Right renal cortex interstitium (tissue), 3 donors: ENCODE measurements around the gene CCDC12. TPM values are rescaled to one million over a fixed set of nuclear protein-coding genes. Genes with fewer than 3 reads are reported as not detected.

ENCODE experiments used
- DNase-seq, 3 donors: peaks; one replicate each; pipeline ENCODE4 v3.0.0-alpha.2; 2013; ENCODE audit warnings: low read depth in 3 of 3, low spot score in 2 of 3
- polyA plus RNA-seq, 3 donors: library from polyadenylated mRNA; unstranded; fragments of 120-200 nt; gene quantifications; one replicate each; pipeline ENCODE4 v1.2.1, GENCODE V29; 2013; ENCODE audit not compliant: insufficient read length in 3 of 3

CCDC12 gene
- polyA plus RNA-seq, 3 donors, result 48.4 to 56.9 (median 55.7) TPM

DNA sequence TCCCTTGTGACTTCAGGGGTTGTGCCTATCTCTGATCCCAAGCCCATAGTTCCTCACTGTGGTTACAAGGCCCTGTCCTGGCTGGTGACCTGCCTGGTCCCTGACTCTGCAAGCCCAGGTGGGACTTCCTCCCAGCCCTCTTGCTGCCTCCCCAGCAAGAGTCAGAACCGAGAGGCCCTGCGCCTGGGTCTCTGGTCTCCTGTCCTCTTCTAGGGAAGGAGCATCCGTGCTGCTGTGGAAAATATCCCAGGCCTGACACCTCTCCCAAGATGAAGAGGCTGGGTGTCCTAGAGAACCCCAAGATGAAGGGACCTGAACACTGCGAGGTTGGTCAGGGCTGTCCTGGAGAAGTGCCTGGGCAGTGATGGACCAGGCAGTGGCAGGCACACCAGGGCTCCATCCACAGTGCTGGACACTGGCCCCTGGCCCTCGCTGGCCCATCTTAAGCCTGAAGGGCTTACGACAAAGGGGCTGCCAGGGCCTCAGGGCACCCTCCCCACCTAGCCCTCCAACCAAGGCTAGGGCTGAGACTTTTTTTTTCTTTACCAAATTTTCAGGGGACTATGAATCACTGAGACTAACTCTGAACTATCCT lies 66.3 kb downstream of the CCDC12 start:
- DNase-seq, result no peak

DNA sequence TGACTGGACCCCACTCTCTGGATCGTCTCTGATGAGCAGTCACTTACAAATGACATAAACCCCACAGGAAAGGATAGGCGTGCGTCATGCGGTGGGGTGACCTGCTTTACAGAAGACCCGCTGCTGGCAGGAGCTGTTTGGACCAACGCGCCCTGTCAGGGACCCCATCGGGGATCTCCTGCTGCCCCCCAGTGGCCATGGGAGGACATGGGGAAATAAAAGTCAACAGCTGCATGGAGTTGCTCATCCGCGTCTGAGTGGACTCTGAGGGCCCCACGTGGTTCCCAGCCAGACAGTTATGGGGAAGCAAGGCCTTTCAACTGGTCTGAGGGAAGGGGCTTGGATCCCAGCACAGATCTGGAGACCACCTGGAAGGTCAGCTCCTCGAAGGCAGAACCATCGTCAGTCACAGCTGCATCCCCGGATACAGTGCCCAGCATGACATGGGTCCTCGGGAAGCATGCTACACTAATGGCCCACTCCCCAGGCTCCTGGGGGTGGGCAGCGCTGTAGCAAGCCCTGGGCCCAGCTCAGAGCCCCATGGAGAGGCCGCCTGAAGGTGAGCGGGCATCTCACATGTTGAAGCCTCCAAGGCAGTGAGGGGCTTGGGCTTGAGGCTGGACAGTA lies 66.9 kb downstream of the CCDC12 start:
- DNase-seq, result peak; percentile 67 to 80 (median 73)

DNA sequence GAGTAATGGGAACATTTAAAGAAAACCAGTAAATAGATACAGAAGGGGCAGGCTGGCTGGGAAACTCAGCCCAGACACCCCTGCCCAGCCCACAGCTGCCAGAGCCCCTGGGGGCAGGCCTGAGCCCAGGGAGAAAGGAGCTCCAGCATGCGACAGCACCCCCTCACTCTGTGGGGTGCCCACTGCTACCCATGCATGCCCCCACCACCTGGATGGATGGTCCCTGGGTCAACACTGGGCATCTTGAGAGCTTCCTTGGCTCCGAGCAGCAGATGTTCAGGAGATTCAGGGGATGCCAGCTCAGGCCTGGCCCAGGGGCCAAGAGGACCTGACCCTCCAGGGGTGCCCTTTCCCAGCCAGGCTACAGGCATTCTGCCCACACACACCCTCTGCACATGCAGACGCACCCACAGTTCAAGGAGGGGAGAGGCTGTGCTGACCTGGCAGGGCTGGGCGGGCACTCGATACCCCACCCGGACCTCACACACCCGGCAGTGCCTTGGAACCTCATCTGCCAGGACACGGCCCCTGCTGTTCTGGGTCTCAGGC lies 67.5 kb downstream of the CCDC12 start:
- DNase-seq, result no peak

DNA sequence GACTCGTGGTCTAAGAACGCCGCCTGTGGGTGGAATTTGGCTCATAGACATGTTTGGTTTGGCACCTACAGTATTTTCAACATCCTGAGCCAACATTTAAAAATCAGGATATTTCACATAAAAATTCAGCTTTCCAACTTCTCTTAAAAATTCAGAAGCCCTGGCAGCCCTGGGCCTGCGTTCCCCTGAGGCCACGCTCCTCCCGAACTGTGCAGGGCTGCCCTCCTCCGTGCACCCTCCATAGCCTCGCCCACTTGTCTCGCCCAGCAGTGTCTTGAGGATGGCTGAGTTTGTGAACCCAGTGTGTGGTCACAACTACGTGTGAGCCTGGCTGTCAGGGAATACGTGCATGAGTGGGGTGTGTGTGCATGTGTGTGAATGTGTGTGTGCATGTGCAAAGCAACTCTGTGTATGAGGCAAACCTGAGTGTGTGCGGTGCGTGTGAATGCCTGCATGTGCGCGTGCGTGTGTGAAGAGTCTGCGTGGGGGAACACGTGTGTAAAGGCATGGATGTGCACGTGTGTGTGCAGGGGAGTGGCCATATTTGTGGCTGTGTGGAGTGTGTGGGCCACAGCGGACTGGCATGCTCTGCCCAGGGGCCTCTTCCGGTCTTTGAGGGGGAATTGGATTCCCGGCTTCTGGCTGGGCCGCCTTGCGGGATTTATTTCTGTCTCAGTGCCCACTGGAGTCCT lies 68.1 kb downstream of the CCDC12 start:
- DNase-seq, result no peak

DNA sequence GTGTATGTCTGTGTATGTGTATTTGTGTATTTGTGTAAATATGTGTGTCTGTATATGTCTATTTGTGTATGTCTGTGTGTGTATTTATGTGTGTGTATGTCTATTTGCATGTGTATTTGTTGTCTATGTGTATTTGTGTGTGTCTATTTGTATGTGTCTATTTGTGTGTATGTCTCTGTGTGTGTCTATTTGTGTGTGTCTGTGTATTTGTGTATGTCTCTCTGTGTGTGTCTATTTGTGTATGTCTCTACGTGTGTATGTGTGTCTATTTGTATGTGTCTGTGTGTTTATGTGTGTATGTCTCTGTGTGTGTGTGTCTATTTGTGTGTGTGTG lies 68.6 kb downstream of the CCDC12 start:
- no peak for DNase-seq

DNA sequence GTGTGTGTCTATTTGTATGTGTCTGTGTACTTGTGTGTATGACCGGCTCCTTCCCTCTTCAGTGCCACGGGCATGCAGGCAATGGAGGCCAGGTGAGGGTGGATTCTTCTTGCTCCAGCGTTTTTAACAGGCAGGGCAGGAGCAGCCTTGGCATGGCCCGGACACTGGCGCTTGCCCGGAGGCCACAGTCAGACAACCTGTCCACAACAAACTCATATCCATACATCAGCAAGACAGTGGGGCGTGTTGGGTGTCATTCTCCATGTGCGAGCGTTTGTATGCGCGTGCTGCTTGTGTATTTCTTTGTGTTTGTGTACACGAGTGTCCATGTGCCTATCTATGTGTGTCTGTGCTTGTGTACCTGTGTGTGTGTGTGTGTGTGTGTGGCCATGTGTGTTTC lies 69.3 kb downstream of the CCDC12 start:
- DNase-seq, result no peak

DNA sequence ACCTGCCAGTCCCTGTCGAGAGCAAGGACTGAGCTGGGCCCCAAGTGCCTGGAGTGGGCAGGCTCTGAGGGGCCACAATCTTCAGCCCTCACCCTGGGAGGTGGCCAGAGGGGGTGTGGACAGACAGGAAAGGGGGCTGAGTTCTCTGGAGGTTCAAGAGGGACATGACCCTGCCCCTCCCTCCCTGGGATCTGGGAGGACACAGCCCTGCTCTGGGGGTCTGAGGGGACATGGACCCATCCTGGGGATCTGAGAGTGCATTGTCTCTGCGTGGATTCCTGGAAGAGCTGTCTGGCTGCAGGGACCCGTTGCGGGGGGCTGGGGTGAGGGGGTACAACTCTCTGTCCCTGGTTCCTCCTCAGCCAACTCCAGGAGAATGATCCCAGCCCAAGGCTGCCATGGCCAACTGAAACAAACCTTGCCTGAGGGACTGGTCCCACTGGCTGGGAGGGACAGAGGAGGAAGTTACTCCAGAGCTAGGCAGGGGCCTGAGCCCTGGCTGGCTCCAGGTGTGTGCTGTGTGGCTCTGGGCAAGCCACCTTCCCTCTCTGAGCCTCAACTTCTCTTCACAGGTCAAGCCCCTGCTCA lies 70.0 kb downstream of the CCDC12 start:
- DNase-seq, result no peak

DNA sequence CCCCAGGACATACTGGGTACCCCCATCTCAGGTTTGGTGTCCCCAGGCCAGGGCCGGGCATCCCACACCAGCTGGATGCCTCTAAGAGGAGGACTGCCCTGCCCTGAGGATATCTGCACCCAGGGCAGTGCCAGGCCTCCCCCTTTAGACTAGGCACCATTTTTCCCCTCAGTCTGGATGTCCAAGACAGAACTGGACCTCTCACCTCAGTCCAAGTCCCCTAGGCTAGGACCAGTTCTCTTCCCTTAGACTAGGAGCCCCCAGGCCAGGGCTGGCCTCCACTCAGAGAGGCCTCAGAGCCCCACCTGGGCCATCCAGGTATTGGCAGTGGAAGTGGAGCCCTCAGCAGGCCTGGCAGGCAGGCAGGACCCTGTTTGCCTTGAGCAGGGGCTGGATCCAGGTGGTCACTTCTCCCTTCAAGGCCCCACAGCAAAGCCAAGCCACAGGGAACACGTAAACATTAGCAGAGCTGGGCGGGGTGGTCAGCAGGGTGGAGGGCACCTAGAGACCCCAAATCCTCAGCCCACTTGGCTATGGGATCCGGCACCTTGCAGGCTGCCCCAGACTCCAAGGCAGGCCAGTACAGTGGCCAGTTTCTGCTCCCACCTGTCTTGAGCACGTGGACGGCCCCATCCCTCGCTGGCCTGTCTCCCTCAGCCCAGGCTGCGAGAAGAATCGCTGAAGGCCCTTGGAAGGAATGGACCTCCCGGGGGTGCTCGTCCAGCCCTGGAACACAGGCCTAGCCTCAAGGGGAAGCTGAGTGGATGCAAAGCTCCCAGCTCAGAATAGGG lies 70.7 kb downstream of the CCDC12 start:
- no peak for DNase-seq

DNA sequence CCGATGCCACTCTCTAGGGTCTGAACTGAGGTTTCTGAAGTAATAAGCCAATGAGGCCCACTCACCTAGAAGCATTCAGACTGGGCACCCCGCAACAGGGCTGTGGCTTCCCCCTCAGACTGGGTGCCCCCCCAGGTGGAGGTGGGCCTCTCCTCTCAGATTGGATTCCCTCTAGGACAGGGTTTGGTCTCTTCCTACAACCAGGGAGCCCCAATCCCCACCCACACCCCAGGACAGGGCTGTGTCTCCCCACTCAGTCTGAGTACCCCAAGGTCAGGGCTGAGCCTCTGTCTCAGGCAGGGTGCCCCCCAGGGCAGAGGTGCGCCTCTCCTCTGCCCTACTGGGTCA lies 71.4 kb downstream of the CCDC12 start:
- no peak for DNase-seq

DNA sequence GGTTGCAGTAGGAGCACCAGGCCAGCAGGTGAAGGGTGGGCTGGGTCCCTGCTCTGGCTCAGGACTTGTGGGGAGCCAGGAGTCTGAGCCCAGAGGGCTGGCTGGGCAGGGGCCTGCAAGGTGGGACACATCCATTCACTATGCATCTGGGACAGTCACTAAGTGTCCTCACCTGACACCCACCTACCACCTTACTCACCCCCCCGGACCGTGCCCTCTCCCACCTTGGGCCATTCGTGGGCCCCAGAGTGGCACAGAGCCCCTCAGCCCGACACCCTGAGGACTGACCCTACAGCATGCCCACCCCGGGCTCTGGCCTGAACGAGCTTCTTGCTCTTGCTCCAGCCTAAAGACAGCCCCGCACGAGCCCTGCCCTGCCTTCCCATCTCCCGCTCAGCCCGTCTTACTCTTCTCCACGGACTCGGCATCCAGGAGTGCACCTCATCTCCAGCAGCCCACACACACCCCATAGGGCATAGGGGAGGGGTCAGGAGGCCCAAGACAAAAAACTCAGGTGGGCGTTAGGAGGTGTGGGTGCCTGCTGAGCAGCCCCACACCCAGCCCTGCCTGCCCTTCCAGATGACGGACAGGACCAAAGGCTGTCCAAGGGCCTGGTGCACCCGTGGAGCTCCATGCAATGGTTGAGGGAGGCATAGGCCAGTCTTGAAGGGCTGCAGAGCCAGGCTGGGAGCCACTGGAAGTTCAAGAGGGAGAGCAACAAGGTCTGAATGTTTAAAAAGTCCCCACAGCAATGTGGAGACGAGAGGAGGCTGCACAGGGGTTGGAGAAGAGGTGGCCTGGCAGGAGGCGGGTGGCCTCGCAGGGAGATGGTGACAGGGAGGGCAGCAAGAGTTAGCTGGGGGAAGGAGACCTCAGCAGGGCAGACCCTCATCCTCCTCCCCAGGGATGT lies 72.0 kb downstream of the CCDC12 start:
- DNase-seq, result no peak

DNA sequence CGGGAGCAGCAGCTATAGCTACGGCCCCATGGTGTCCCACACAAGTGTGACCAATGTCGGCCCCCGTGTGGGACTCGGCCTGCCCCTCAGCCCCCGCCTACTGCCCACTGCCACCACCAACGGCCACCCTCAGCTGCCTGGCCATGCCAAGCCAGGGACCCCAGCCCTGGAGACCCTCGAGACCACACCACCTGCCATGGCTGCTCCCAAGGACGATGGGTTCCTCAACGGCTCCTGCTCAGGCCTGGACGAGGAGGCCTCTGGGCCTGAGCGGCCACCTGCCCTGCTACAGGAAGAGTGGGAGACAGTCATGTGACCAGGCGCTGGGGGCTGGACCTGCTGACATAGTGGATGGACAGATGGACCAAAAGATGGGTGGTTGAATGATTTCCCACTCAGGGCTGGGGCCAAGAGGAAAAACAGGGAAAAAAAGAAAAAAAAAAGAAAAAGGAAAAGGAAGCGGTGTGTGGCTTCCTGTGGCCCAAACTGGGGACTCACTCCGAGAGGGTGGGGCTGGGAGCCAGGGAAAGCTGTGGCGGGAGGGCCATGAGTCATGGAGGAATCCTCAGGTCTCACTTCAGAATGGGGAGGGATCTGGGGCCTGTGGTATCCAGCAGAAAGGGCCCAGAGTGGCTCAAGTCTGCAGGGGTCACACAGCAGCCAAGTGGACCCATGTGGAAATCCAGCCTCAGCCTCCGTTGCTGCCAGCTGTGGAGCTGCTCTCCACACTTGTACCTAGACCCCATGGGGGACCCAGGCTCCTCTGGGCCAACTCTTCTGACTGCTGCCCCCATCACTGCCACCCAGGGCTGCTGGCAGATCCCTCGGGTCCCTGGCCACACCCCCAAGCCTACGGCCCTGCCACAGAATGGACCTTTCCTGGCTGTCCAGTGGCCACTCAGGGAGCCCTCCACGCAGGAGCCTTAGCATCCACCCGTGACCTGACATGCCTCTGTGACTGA lies 72.9 kb downstream of the CCDC12 start:
- no peak for DNase-seq

DNA sequence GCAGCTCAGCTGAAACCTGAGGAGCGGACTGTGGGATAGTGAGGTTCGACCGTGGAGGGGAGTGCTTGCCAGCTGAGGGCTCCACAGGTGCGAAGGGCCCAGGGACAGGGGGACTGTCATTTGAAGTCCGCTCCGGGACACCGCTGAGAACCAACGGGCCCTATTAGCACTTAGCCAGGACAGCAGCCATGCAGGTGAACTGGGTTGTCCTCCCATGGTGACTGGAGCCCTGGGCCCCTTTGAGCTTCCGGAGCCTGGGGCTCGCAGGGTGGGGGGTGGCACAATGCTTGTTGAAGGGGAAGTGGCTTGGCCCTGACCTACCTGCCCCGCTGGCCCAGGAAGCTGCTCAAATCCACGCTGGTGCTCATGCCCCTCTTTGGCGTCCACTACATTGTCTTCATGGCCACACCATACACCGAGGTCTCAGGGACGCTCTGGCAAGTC lies 74.3 kb downstream of the CCDC12 start:
- DNase-seq, result no peak

DNA sequence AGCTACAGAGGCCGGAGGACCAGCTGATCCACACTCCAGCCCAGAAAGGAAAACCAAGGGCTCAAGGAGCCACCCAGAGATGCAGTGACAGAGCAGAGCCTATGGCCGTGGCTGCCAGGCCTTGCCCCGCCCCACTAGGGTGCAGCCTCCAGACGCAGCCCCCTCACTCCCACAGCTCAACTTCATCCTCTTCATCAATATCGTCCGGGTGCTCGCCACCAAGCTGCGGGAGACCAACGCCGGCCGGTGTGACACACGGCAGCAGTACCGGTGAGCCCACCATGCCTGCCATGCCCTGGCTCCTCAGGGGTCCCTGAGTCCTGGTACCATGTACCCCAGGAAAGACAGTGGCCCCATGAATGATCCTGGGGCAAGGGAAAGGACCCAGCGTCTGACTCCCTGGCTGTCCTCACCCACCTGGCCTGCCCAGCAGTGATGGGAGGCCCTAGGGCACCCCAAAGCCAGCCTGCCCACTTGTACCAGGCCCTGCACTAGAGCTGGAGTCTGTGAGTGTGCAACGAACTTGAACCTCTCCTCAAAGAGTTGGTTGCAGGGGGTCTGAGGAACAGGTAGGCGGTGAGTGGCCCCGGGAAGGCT lies 74.9 kb downstream of the CCDC12 start:
- no peak for DNase-seq

DNA sequence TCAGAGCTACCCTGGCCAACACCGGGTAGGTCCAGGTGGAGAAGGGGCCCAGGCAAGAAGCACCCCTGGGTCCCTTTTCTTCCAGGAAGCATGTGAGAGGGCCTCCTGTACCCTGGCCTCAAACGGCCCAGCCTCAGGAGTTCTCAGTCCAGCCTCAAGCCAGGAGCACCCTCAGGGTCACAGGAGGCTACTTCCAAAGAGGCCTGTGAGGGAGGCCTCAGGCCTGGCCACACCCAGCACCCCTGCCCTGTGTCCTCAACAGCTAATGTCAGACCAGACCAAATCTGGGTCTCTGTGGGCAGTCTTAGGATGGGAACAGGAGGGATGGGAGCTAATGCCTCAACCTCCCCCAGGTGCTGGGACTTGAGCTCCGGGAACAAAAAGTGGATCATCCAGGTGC lies 75.5 kb downstream of the CCDC12 start:
- no peak for DNase-seq

DNA sequence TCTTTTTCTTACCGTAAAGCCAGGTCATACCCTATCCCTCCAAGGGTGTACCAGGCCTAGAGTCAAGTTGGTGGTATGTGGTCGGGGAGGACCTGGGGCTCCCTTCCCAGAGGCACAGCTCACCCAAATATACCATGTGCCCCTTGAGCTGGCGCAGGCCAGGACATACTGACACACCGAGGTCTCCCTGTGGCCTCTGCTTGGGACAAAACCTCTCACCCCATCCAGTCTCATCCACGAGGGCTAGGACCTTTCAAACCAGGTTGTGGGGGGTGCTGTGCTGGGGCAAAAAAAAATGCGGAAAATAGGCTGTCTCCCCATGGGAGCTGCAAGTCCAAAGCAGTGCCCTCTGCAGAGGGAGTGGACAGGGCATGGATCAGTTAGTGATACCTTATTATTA lies 76.2 kb downstream of the CCDC12 start:
- no peak for DNase-seq

DNA sequence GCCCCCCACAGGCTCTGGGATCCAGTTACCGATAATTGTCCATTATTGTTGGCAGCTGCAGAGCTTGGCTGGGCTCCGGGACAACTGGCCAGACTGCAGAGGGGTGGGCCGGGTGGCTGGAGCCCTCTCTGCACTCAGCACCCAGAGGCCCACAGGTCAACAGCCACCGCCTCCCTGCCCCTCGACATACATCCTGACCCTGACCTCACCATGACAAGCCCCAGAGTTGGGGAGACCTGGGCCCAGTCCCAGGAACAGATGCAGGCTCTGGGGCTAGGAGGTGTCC lies 76.6 kb downstream of the CCDC12 start:
- no peak for DNase-seq

DNA sequence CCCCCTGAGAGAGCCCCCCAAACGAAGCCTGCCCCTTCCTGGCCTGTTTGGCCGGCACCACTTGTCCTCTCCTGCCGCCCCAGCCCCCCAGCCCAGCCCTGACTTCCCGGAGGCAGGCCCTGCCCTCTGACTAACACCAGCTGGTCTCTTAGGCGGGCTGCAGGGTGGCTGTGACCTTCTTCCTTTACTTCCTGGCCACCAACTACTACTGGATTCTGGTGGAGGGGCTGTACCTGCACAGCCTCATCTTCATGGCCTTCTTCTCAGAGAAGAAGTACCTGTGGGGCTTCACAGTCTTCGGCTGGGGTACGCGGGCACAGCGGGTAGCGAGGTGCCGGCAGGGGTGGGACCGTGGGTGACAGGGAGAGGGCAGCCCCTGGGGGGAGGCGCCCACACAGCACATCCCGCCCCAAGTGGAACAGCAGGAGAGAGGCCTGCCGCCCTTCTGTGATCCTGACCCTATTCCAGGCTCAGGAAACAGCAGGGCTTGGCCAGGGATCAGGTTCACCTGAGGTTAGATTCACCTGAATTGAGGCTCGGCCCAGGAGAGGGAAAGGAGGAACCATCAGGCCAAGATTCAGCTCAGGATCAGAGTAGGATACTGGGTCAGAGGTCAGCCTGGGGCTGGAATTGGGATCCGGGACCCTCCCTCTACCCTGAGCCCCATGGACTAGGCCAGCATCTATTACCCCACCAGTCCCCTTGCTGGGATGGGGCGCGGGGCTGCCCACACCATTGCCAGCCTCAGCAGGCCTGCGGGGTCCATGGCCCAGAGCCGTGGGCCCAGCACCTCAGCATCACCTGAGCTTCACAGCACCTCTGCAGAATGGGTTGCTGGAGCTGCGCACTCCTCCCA lies 77.2 kb downstream of the CCDC12 start:
- DNase-seq, result no peak
